PFSK-1 (cell line): ENCODE data around the gene KDM6B.

Experiments used
- FOXP2 ChIP-seq: optimal IDR thresholded peaks from 2 replicates; pipeline ENCODE3; 2011; ENCODE audit warnings: borderline replicate concordance, control low read depth, inconsistent platforms; ENCODE audit not compliant: insufficient read depth; ENCODE audit errors: extremely low read length, extremely low read depth
- POLR2AphosphoS5 ChIP-seq: IDR thresholded peaks from 2 replicates; pipeline ENCODE4 v1.6.1; 2012; ENCODE audit warnings: low read depth, mild to moderate bottlenecking, control low read depth, low read length, moderate library complexity
- REST ChIP-seq, 2 experiments: IDR thresholded peaks; 2 replicates each; pipeline versions ENCODE4 v1.6.1 to v1.8.0; 2011 to 2012; ENCODE audit warnings: low read depth in 2 of 2, low read length in 2 of 2, control low read depth in 1 of 2, inconsistent platforms in 1 of 2, mild to moderate bottlenecking in 1 of 2, moderate library complexity in 1 of 2; ENCODE audit not compliant: insufficient read depth in 1 of 2
- SIN3A ChIP-seq: IDR thresholded peaks from 2 replicates; pipeline ENCODE4 v1.6.1; 2012; ENCODE audit warnings: mild to moderate bottlenecking, low read length, moderate library complexity, borderline replicate concordance; ENCODE audit not compliant: insufficient read depth
- TAF1 ChIP-seq: IDR thresholded peaks from 2 replicates; pipeline ENCODE4 v1.6.1; 2012; ENCODE audit warnings: low read length, control low read depth, borderline replicate concordance; ENCODE audit not compliant: insufficient read depth

KDM6B gene

DNA sequence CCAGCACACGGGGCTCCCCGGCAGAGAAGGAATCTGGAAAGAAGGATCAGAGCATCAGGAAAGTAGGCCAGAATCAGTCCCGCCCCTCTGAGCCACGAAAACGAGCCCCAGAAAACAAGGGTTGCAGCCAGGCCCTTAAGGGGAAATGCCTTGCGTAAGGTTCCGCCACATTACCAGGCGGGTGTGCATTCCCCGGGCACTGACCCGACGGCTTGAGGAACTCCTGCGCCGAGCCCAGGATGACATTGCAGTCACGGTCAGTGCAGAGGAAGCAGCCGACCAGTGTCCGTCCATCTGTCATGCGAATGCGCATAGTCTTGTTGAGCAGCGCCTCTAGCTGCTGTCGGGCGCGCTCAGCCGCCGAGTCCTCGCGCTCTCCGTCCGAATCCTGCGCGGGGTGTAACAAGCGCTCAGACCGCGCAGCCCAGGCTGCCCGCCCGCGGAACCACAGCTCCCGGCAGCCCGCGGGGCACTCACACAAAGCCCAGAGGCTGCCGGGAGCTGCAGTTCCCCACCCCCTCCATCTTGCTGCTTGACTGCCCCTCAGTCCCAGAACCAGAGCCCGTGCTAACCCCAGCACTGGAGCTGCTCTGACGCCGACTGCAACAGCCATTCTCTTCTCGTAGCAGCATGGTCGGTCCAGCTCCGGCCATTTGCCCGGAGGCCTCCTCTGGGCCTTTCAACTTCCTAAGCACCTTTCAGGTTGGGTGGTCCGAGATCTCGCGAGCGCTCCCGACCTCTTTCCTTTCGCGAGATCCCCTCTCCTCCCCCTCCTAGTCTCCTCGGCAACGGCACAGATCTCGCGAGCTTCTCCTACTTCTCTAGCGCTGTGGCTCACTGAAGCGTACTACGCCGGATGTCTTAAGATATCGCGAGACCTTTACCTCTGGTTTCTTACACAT lies 23.0 kb downstream of the KDM6B start, which contains the start of gene NAA38:
NAA38 (minus strand) TSS at position 749 of the 902 bp plus-strand sequence; CDS start at position 653, 96 bp downstream.
- peak; percentile 35; the same call in 1 of the 2 replicates for TF ChIP-seq TAF1
- peak in 1 of 2 experiments; percentile 51; a peak in 1 of 4 replicates for TF ChIP-seq REST (IDR thresholded peaks at IDR 0.05; ENCODE audit: insufficient read depth in 1 of 2, low read depth in 2 of 2, low read length in 2 of 2)
- no peak for TF ChIP-seq FOXP2
- TF ChIP-seq POLR2AphosphoS5 = peak; percentile 69
- TF ChIP-seq SIN3A = peak; percentile 98

- TF ChIP-seq REST (IDR thresholded peaks at IDR 0.05; ENCODE audit: insufficient read depth in 1 of 2, low read depth in 2 of 2, low read length in 2 of 2) (0 out of 4 replicates have a peak, but pooled peaks of 1 of the 2 experiments have one; percentile 21), SIN3A (peak; percentile 95), TAF1 (0 out of 2 replicates have a peak, but pooled peaks have one; percentile 7), FOXP2 (no peak), POLR2AphosphoS5 (peak; percentile 33; the same call in 1 of the 2 replicates)
Observed at GRCh38 chr17:7857713-7858521, 23.9 kb downstream of the KDM6B start, which contains the start of gene CYB5D1. Gene CYB5D1, plus strand, starts transcription at chr17:7858003. Its CDS starts 132 bp downstream, at chr17:7858135.

DNA sequence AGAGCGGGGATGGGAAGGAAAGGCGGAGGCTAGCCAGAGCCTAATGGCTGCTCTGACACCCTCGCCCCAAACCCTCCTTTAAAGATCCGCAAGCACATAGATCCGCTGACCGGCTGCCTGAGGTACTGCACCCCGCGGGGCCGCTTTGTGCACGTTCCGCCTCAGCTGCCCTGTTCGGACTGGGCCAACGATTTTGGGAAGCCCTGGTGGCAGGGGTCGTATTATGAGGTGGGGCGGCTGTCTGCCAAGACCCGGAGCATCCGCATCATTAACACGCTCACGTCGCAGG lies 24.4 kb downstream of the KDM6B start:
- TF ChIP-seq FOXP2 = no peak
- no peak for TF ChIP-seq POLR2AphosphoS5
- no peak for TF ChIP-seq SIN3A
- no peak for TF ChIP-seq REST (IDR thresholded peaks at IDR 0.05; ENCODE audit: insufficient read depth in 1 of 2, low read depth in 2 of 2, low read length in 2 of 2)
- TF ChIP-seq TAF1 = no peak

- TF ChIP-seq REST (IDR thresholded peaks at IDR 0.05; ENCODE audit: insufficient read depth in 1 of 2, low read depth in 2 of 2, low read length in 2 of 2) = no peak
- TF ChIP-seq TAF1 = no peak
- no peak for TF ChIP-seq POLR2AphosphoS5
- no peak for TF ChIP-seq FOXP2
- TF ChIP-seq SIN3A = no peak
Observed at GRCh38 chr17:7859028-7859427, 25.0 kb downstream of the KDM6B start.
